CD4-positive, alpha-beta T cell treated with Interleukin-10 for 1 hour (primary cell): ENCODE data around the gene COL28A1.

Experiments
- DNase-seq: peaks from one replicate; pipeline ENCODE4 v3.0.0-alpha.2; 2020

The COL28A1 gene

GRCh38 chr7:7452119-7452518 is 83.6 kb downstream of the COL28A1 start:
- no peak for DNase-seq

DNA sequence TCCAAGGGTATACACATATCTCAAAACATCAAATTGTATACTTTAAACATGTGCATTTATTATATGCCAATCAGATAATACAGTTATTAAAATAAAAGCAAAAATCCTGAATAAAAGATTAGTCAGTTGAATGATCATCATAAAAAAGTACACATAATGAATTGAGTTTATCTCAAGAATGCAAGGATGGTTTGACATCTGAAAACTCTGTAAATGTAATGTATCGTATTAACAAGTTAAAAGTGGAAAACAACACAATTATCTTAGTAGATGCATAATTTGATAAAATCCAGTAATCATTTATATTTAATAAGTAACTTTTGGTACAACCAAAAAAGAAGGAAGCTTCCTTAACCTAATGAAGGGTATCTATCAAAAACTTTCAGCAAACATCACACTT is 86.6 kb downstream of the COL28A1 start:
- no peak for DNase-seq

DNA sequence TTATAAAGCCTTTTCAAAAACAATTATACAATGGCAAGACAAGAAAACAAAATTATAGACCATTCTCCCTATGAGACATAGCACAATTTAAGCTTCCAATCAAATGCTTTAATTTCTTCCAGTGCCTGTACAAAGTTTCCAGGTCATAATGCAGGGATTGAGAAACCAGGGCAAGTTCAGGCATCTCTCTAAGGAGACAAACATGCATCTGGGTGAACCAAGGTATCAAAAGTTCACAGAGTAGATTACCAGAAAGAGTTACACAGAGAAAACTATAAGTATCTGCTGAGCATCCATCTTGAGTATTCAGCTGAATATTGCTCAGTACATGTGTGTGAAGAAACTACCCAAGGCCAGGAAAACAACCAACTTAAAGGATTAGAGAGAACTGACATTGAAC is 89.1 kb downstream of the COL28A1 start:
- no peak for DNase-seq

DNA sequence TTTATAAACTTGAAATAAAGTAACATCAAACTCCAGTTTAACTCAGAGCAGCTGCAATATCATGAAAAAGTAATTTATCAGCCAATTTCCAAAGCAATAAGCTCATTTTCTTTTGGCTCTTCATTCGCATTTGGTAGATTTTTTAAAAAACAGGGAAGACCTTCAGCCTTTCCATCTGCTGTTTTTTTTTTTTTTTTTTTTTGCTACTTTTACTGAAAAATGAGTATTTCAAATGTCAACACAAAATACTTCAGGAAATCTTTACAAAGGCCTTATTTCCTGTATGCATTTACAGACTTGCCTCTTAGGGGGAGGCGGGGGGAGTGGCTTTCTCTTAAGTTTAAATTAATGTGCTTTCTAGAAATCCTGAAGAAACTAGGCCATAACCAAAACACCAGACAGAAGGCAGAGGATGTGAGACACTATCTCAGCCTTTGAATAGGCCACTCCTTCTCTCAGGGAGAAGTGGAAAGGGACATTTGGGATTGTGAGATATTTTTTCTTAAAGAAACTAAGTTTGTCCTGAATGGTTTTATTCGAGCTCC is 91.8 kb downstream of the COL28A1 start:
- DNase-seq, result no peak

GRCh38 chr7:7439564-7439963 is 96.1 kb downstream of the COL28A1 start:
- no peak for DNase-seq

DNA sequence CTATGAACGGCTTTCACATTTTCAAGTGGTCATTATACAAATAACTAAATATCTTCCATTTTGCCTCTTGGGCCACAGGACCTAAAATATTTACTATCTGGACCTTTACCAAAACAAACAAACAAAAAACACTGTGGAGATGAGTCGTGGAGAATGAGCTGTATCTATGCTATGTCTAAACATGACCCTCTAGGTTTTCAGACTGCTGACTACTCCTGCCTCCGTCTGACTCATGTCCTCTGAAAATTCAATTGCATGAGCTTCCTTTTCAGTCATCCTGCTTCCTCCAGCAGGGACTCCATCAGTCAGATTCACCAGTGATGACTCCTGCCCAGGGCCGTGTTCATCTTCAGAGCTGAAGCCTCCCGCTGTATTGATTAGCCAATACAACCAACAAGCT is 96.8 kb downstream of the COL28A1 start:
- no peak for DNase-seq

DNA sequence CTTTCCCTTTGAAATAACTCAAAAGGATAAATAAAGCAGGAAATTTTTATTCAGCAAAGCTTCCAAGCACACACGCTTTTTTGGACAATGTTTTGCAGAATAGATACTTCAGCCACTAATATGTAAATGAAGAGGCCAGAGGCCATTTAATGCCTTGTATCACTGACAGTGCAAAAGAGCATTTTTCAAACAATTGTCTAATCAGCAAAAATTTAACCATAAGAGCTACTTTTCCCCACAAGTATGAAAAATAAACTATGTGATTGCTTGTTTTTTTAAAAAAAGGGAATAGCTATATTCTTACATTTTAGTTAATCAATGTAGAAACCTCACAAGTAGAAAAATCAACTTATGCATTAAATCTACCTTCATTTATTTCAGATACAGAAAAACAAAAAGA is 99.7 kb downstream of the COL28A1 start:
- DNase-seq, result no peak

- DNase-seq, result no peak
Measured at GRCh38 chr7:7434329-7434728, 101.3 kb downstream of the COL28A1 start.

DNA sequence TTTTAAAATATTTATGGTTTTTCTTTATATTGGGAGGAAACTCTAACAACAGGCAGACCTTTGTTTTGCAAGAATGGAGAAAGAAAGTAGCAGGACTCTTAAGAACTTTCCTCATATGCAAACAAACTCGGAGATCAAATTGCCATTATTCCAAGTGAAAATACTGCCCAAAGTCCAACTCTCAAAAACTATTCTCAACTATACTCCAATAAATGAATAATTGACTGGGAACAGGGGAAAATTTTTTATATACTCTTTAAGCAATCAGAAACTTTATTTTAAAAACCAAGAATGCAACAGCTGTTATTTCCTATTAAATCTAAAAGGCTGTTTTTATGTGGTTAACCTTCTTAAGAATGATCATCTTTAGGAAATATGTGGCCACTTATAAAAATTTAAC is 101.9 kb downstream of the COL28A1 start:
- no peak for DNase-seq

- no peak for DNase-seq
Measured at GRCh38 chr7:7432979-7433378, 102.7 kb downstream of the COL28A1 start.

- DNase-seq, result no peak
Measured at GRCh38 chr7:7428806-7429205, 106.9 kb downstream of the COL28A1 start.

DNA sequence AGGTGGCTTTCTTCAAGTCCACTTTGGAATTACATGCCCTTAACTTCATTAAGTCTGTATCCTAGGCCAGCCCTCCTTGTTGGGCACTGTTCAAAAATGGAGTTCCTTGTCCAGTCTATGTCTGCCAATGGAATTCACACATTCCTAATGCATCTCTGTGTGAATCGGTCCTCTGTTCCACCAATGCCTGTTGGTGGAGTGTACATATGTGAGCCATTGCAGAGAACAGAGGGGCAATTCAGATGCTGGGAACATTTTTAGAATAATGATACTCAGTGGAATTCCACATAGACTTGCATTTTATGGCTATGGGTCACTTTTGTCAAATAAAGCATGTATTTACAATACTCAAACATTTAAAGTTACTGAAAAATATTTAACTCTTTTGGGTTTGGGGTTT is 108.3 kb downstream of the COL28A1 start:
- DNase-seq, result no peak

DNA sequence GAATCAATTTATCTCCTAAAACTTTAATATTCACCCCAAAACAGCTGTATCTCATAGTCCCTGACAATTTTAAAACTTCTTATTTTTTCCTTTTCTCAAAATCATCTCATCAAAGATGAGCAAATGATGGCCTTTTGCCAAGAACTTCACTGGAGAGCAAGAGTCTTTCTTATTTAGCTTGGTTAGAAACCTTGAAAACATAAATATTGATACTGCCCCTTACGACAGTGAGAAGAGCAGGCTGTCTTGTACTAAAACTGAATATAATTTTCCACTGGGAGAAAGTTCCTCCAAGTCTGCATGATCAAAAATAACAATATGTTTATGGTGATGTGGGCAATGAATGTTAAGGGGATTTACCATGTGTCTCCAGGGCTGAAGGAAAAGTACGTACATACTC is 109.0 kb downstream of the COL28A1 start:
- no peak for DNase-seq

- DNase-seq, result no peak
Measured at GRCh38 chr7:7425321-7425720, 110.4 kb downstream of the COL28A1 start.

GRCh38 chr7:7424151-7424873 is 111.4 kb downstream of the COL28A1 start:
- peak; percentile 53 for DNase-seq

GRCh38 chr7:7422641-7423040 is 113.0 kb downstream of the COL28A1 start:
- no peak for DNase-seq

DNA sequence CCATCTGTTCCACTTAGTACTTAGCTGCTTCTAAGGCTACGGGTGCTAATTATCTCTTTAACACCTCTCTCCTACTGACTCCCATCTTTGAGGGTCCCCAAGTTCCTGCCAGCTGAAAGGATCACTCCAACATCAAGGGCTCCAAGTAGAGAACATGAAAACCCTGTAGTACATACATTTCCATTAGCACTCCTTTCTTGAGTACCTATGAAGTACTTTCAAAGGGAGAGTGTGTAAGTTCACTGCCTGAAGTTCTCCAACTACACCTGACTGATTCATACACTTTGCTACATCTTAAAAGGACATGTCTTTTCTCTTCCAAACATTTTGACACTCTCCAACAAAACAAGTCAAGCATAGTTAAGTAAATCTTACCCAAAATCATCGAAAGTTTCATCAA is 113.8 kb downstream of the COL28A1 start:
- no peak for DNase-seq

DNA sequence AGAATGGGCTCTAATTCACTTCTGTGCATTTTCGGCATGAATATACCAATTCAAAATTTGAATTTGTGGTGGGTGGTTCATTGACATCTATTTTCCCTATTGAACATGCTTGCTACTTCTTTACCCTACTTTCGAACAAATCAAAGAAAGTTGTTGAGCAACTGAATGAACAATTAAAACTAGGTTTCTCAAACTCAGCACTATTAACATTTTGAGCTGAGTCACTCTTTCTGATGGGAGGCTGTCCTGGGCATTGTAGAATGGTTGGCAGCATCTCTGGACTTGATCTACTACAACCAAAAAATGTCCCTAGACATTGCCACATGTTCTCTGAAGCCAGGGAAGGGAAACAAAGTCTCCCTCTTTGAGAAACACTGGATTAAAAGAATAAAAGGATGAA is 116.7 kb downstream of the COL28A1 start:
- no peak for DNase-seq

DNA sequence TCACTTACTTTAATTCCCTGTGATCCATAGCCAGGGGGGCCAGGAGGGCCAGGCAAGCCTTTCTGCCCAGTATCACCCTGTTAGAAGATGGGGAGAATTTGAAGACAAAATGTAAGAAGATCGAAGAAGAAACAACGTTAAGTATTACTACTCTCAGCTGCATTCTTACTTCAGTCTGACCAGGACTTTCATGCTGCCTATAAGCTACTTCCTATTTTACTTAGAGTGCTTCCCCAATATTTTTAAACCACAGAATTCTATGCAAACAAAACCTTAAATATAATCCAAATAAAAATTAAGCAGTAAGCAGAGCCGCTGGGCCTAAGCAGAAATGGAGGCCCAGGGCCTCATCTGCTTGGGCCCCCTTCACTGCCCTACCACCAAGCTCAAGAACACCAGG is 117.8 kb downstream of the COL28A1 start:
- DNase-seq, result no peak

DNA sequence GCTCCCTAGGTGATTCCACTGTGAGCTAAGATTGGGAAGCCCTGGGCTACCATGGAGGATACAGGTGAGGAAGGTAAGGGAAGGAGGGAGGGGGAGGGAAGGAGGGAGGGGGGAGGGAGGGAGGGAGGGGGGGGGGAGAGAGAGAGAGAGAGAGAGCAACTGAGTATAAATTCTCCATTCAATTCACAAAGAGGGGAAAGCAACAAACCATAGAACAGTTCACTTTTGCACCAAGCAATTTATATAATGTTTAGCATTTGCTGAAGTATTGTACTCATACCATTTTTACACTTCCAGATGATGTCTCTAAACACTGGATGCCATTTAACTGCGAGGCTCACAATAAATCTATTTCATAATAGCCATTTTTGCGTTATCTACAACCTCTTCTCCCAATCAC is 118.3 kb downstream of the COL28A1 start:
- no peak for DNase-seq

GRCh38 chr7:7416031-7416858 is 119.4 kb downstream of the COL28A1 start:
- peak; percentile 20 for DNase-seq

DNA sequence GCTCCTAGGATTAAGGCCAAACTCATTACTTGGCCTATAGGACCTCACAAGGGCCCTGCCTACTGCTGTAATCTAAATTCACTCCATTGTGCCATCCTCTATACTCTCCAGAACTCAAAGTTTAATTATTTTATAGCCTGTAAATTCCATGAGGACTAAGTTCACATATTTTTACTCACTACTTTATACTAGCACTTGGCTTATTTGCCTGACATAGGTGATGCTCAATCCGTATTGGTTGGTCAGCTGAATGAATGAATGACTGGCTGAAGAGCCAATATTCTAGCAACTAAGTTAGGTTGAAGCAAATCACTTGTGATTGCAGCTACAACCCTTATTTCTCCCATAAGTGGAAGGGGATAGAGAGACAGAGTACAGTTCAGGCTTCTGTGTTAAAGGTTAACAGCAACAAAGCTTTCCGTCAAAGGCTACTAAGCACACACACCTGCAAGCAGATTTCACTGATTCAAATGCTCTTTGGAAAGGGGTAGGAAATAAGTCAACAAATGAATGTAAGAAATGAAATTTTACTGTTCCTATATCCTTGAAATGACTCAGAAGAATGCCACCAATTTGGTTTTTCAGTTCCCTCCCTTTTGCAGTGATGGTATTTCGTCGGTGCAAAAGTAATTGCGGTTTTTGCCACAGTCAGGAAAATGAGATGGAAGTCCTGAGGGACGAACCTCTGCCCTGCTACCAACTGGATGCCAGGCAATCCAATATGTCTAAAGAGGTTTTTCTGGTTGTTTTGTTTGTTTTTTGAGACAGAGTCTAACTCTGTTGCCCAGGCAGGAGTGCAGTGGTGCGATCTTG is 120.7 kb downstream of the COL28A1 start:
- DNase-seq, result no peak
